GM23248 (cell line): Measurements from ENCODE around the gene ZBTB44. TPM values are rescaled to one million over a fixed set of nuclear protein-coding genes. Genes with fewer than 3 reads are reported as not detected.

Experiments used
- DNase-seq: peaks from one replicate; pipeline ENCODE4 v3.0.0-alpha.2; 2015
- H2AFZ ChIP-seq: fragments of 200-600 bp; sonication (generic); 2 replicates; pipeline ENCODE4 v1.6.1; 2016; ENCODE audit warnings: antibody characterized with exemption
- H3F3A ChIP-seq: fragments of 200-600 bp; sonication (generic); 2 replicates; pipeline ENCODE4 v1.6.1; 2016; ENCODE audit warnings: mild to moderate bottlenecking, antibody characterized with exemption, mixed run types; ENCODE audit not compliant: insufficient read depth
- H3K27ac ChIP-seq: fragments of 200-600 bp; sonication (generic); 2 replicates; pipeline ENCODE4 v1.5.1; 2016; ENCODE audit warnings: mild to moderate bottlenecking
- H3K27me3 ChIP-seq: fragments of 200-600 bp; sonication (generic); replicated peaks from 2 replicates; pipeline ENCODE4 v1.6.1; 2016; ENCODE audit warnings: mild to moderate bottlenecking; ENCODE audit not compliant: insufficient read depth
- H3K36me3 ChIP-seq: fragments of 200-600 bp; sonication (generic); 2 replicates; pipeline ENCODE4 v1.6.1; 2016; ENCODE audit warnings: low read depth, mild to moderate bottlenecking
- H3K4me1 ChIP-seq: fragments of 200-600 bp; sonication (generic); 2 replicates; pipeline ENCODE4 v1.6.1; 2016; ENCODE audit warnings: mild to moderate bottlenecking; ENCODE audit not compliant: insufficient read depth
- H3K4me2 ChIP-seq: fragments of 200-600 bp; sonication (generic); one replicate; pipeline ENCODE4 v1.6.1; 2016; ENCODE audit warnings: mild to moderate bottlenecking; ENCODE audit not compliant: unreplicated experiment
- H3K4me3 ChIP-seq: fragments of 200-600 bp; sonication (generic); 2 replicates; pipeline ENCODE4 v1.5.1; 2016; ENCODE audit warnings: mild to moderate bottlenecking
- H3K79me2 ChIP-seq: fragments of 200-600 bp; sonication (generic); 2 replicates; pipeline ENCODE4 v1.6.1; 2016; ENCODE audit warnings: mild to moderate bottlenecking; ENCODE audit not compliant: insufficient read depth
- H3K9ac ChIP-seq: fragments of 200-600 bp; sonication (generic); 2 replicates; pipeline ENCODE4 v1.6.1; 2016; ENCODE audit warnings: mild to moderate bottlenecking
- H3K9me2 ChIP-seq: fragments of 200-600 bp; sonication (generic); 2 replicates; pipeline ENCODE4 v1.6.1; 2016; ENCODE audit warnings: mixed run types, mild to moderate bottlenecking, moderate library complexity; ENCODE audit not compliant: insufficient read depth
- H3K9me3 ChIP-seq: fragments of 200-600 bp; sonication (generic); one replicate; pipeline ENCODE4 v1.6.1; 2017; ENCODE audit warnings: low read depth
- H4K20me1 ChIP-seq: fragments of 200-600 bp; sonication (generic); 2 replicates; pipeline ENCODE4 v1.6.0; 2016; ENCODE audit not compliant: insufficient read depth
- EZH2 ChIP-seq: fragments of 200-600 bp; sonication (generic); IDR thresholded peaks from 2 replicates; pipeline ENCODE4 v1.6.1; 2018; ENCODE audit warnings: antibody characterized with exemption, mild to moderate bottlenecking; ENCODE audit not compliant: insufficient read depth, poor library complexity, severe bottlenecking
- EZH2phosphoT487 ChIP-seq: fragments of 200-600 bp; sonication (generic); IDR thresholded peaks from 2 replicates; pipeline ENCODE4 v1.6.1; 2018; ENCODE audit warnings: antibody characterized with exemption, moderate library complexity, mild to moderate bottlenecking, low read depth; ENCODE audit not compliant: insufficient read depth
- WGBS, 2 experiments: methylation state at CpG; one replicate each; pipeline ENCODE4 v1.1.6; 2015 to 2017; ENCODE audit warnings: low lambda C conversion rate in 2 of 2, low coverage in 1 of 2; ENCODE audit errors: missing lambda C conversion rate in 2 of 2; 5-methylcytosine and 5-hydroxymethylcytosine counted together
- in situ Hi-C: fragments of 300-500 bp; cut with MboI; formaldehyde crosslinking; loops from 2 replicates; pipeline ENCODE4 v1.15.0; 2020
- polyA plus RNA-seq: library from polyadenylated mRNA; unstranded; fragments of >200 nt; fragmentation: Nextera tagmentation; extraction: Ambion mirVana; gene quantifications from 2 replicates; pipeline ENCODE4 v1.2.1, GENCODE V29; 2016
- total RNA-seq: library from RNA; depleted of rRNA; stranded (reverse); fragments of >200 nt; shearing (Covaris generic); gene quantifications from 2 replicates; pipeline ENCODE4 v1.2.3, GENCODE V29; 2014

The ZBTB44 gene
- total and polyA plus RNA-seq, 2 experiments from 2014 or later: 4.1 to 17.4 TPM

DNA sequence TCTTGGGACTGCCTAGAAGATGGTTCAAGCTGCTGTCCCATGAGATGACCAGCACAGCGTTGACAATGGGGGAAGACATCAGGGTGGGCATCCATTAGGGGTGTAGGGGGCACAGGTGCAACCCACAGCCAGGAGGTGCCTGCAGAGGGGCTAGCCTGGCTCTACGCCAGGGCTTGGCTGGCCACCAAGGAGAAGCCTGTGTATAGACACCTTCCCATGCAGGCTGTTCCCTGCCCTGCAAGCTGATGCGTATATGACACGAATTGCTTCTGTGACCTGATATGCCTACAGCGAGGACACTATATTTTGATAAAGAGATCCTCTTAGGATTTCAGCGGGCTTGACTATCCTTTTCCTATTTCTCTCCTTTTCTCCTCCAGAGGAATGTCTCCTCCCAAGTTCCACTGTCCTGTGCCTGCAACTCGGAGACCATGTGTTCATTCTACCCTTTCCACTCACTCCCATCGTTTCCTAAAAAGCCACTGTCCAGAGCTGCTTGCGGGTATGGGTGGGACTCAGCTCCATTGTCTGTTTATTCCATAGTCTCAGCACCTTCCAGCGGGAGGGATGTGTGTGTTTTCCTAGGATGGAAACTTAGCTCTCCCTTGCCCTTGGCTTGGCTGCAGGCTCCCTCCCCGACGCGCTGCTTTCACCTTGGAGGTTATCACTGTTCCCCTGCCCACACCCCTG, 99.0 kb downstream of the ZBTB44 start:
- Histone ChIP-seq H3K9ac (no peak overlapping the region), H2AFZ (no peak overlapping the region), H3F3A (no peaks in the 10 kb centered on the region), H3K27ac (no peak overlapping the region), H3K9me2 (no peaks in the 10 kb centered on the region), H3K79me2 (no peaks in the 10 kb centered on the region), H3K4me2 (no peak overlapping the region), H3K36me3 (no peaks in the 10 kb centered on the region), H4K20me1 (no peaks in the 10 kb centered on the region), H3K4me1 (no peaks in the 10 kb centered on the region), H3K27me3 (peaks cover 11% of the 10 kb centered on the region; the same call in 1 of the 2 replicates), H3K4me3 (no peak overlapping the region), H3K9me3 (no peaks in the 10 kb centered on the region)
- DNase-seq: no peak
- 35 to 43% methylated on average over 13 of the region's 13 CpGs for WGBS, 2 experiments
- in situ Hi-C loops: loop anchor here (10.0 kb wide), 2 partner anchors 169 to 209 kb away; partner anchors contain the start of gene ADAMTS8
- TF ChIP-seq EZH2phosphoT487 (no peak), EZH2 (no peak)

DNA sequence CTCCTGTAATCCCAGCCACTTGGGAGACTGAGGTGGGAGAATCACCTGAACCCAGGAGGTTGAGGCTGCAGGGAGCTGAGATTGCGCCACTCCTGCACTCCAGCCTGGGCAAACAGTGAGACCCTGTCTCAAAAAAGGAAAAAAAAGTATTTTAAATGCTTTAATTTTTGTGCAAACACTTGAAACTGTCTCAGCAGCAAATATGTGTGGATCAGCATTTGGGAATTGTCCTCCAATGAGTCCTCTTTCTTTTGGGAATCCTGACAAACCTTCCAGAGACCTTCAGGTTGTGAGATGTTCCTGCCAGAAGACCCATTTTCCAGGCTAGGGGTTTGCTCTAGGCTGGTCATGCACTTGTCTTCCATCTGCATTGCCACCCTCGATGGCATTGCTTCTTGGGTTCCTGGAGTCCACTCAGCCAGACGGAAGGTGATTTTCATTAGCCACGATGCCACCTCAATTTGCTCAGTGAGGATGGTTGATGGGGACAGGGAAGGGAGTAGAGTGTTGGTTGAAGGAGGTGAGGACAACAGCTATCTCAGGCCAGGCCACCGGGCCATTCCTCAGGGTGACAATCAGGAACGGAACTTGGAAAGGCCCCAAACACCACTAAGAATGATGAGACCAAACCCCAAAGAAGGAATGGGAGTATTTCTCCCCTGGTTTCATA, 99.7 kb downstream of the ZBTB44 start:
- no peaks in the 10 kb centered on the region for H3K36me3 ChIP-seq
- no peak for DNase-seq

DNA sequence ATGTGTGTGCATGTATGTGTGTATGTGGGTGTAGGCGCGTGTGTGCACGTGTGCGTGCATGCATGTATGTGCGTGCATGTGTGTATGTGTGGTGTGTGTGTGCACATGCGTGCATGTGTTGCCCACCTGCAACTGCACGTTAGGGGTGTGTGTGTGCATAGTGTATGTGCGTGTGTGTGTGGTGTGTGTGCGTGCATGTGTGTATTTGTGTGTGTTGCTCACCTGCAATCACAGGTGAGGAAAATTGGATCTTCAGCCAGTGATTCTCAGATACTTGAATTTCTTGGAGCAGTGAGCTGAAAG, 100.8 kb downstream of the ZBTB44 start:
- no peaks in the 10 kb centered on the region for H3K9me2 ChIP-seq
- H3K4me2 ChIP-seq: no peak overlapping the region
- no peaks in the 10 kb centered on the region for H3F3A ChIP-seq
- 75 to 80% methylated on average over 9 of the region's 9 CpGs for WGBS, 2 experiments
- no peaks in the 10 kb centered on the region for H3K79me2 ChIP-seq
- no peaks in the 10 kb centered on the region for H3K9me3 ChIP-seq
- TF ChIP-seq EZH2phosphoT487: no peak
- no peak for TF ChIP-seq EZH2
- H3K27ac ChIP-seq: no peak overlapping the region
- H3K9ac ChIP-seq: no peak overlapping the region
- DNase-seq: no peak
- in situ Hi-C loops: loop anchor here (10.0 kb wide), 2 partner anchors 171 to 211 kb away; partner anchors contain the start of gene ADAMTS8
- no peaks in the 10 kb centered on the region for H3K4me1 ChIP-seq
- H2AFZ ChIP-seq: no peak overlapping the region
- no peaks in the 10 kb centered on the region for H3K36me3 ChIP-seq
- no peak overlapping the region for H3K4me3 ChIP-seq
- peaks cover 19% of the 10 kb centered on the region; the same call in 1 of the 2 replicates for H3K27me3 ChIP-seq
- no peaks in the 10 kb centered on the region for H4K20me1 ChIP-seq

More for the DNA sequence above, 99.7 kb downstream of the ZBTB44 start:
- TF ChIP-seq EZH2 (no peak), EZH2phosphoT487 (no peak)
- Histone ChIP-seq H3K4me3 (no peak overlapping the region), H3K4me1 (no peaks in the 10 kb centered on the region), H2AFZ (no peak overlapping the region), H3K9me3 (no peaks in the 10 kb centered on the region), H3F3A (no peaks in the 10 kb centered on the region), H3K27me3 (peaks cover 16% of the 10 kb centered on the region; the same call in 1 of the 2 replicates), H3K27ac (no peak overlapping the region), H3K79me2 (no peaks in the 10 kb centered on the region), H3K9ac (no peak overlapping the region), H3K4me2 (no peak overlapping the region), H4K20me1 (no peaks in the 10 kb centered on the region), H3K9me2 (no peaks in the 10 kb centered on the region)
- in situ Hi-C loops: loop anchor here (10.0 kb wide), 2 partner anchors 170 to 210 kb away; partner anchors contain the start of gene ADAMTS8
- WGBS, 2 experiments: 71 to 75% methylated on average over 6 of the region's 6 CpGs

DNA sequence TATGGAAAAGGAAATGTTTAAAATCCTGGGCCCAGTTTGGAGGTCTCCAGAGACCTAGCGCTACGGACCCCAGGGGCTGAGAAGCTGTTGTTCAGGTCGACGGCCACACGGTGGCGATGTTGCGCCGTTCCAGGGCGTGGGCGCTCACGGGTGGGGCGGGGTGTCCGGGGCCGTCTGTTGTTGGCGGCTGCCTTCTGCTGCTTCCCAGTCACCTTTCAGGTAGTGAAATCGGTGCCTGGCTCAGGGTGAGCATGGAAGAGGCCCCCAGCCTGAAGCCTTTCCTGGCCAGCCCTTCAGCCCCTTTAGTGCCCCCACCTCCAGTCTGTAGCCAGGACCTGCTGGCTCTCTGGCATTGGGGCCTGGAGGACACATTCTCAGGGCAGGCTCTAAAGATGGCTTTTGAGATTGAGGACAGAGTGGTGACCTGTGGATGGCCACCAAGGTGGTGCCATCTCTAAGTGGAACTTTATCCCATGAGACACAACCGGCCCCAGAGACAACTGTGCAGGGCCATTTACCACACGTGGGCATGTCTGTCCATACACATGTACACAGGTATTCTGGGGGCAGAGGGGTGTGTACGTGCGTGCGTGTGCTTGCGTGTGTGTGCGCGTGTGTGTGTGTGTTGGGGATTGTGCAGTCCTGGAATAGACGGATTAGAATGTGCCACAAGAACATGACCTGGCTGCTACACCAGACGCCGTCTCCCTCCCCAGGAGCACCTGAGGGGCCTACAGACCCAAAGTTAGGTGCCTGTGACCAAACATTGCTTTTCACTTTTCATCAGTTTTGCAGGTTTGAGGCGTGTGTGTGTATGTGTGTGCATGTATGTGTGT, 101.4 kb downstream of the ZBTB44 start:
- H3K4me1 ChIP-seq: no peaks in the 10 kb centered on the region
- 33 to 34% methylated on average over 26 to 28 of the region's 28 CpGs for WGBS, 2 experiments
- no peak overlapping the region for H3K4me3 ChIP-seq
- peak; percentile 60 for DNase-seq
- peaks cover 19% of the 10 kb centered on the region; the same call in 1 of the 2 replicates for H3K27me3 ChIP-seq
- H2AFZ ChIP-seq: no peak overlapping the region
- H3F3A ChIP-seq: no peaks in the 10 kb centered on the region
- H4K20me1 ChIP-seq: no peaks in the 10 kb centered on the region
- peak overlapping the region; percentile 32 for H3K4me2 ChIP-seq
- H3K36me3 ChIP-seq: no peaks in the 10 kb centered on the region
- in situ Hi-C loops: loop anchor here (10.0 kb wide), 2 partner anchors 171 to 211 kb away; partner anchors contain the start of gene ADAMTS8
- no peaks in the 10 kb centered on the region for H3K9me2 ChIP-seq
- TF ChIP-seq EZH2: no peak
- TF ChIP-seq EZH2phosphoT487: no peak
- H3K9ac ChIP-seq: no peak overlapping the region
- H3K79me2 ChIP-seq: no peaks in the 10 kb centered on the region
- no peaks in the 10 kb centered on the region for H3K9me3 ChIP-seq
- H3K27ac ChIP-seq: no peak overlapping the region
